Measurements from ENCODE around the gene APELA.
"Not testable (repeated sequence)": the region's sequence is repeated elsewhere in the genome, so short reads cannot be mapped to it uniquely, and the experiment has no call there.

APELA gene

GRCh38 chr4:164927101-164927500, 50.1 kb downstream of the APELA start:
- FAIRE-seq = not testable (repeated sequence)

GRCh38 chr4:164930647-164931046, 53.7 kb downstream of the APELA start:
- FAIRE-seq = no peak

- FAIRE-seq = no peak
Measured at GRCh38 chr4:164931551-164932324, 54.8 kb downstream of the APELA start.

- no peak for FAIRE-seq
Measured at GRCh38 chr4:164933244-164933643, 56.3 kb downstream of the APELA start.

GRCh38 chr4:164935363-164935762, 58.4 kb downstream of the APELA start:
- FAIRE-seq = no peak

GRCh38 chr4:164935865-164936606, 59.1 kb downstream of the APELA start:
- FAIRE-seq = not testable (repeated sequence)

- no peak for FAIRE-seq
Measured at GRCh38 chr4:164937576-164938270, 60.7 kb downstream of the APELA start.

GRCh38 chr4:164943192-164943591, 66.2 kb downstream of the APELA start:
- FAIRE-seq = no peak

- FAIRE-seq = no peak
Measured at GRCh38 chr4:164945146-164945545, 68.2 kb downstream of the APELA start.

GRCh38 chr4:164946810-164947209, 69.8 kb downstream of the APELA start:
- FAIRE-seq = no peak

All from islet of Langerhans (tissue), 1 donor.